ENCODE results near the gene PLXNA1.

PLXNA1 gene

GRCh38 chr3:127022849-127023248 lies 39.9 kb downstream of the PLXNA1 start:
- ATAC-seq, result no peak
- no peak for TF ChIP-seq CREB5 (CRISPR knock-in tag; IDR thresholded peaks at IDR 0.05; ENCODE audit: low read depth)
- no peak for TF ChIP-seq CSDC2 (CRISPR knock-in tag; IDR thresholded peaks at IDR 0.05)
- no peak for TF ChIP-seq RARB (CRISPR knock-in tag; IDR thresholded peaks at IDR 0.05)
- no peak for TF ChIP-seq TCF4 (CRISPR knock-in tag; IDR thresholded peaks at IDR 0.05; ENCODE audit: borderline replicate concordance)
- no peak for TF ChIP-seq OSR1 (CRISPR knock-in tag; IDR thresholded peaks at IDR 0.05)

GRCh38 chr3:127025456-127025855 lies 42.5 kb downstream of the PLXNA1 start:
- no peak for ATAC-seq

GRCh38 chr3:127026036-127026435 lies 43.1 kb downstream of the PLXNA1 start:
- no peak for TF ChIP-seq SNAI2 (CRISPR knock-in tag; IDR thresholded peaks at IDR 0.05)
- TF ChIP-seq ISL1 (CRISPR knock-in tag; IDR thresholded peaks at IDR 0.05), result no peak
- no peak for TF ChIP-seq CSRNP3 (CRISPR knock-in tag; IDR thresholded peaks at IDR 0.05)
- no peak for TF ChIP-seq GLIS3 (CRISPR knock-in tag; IDR thresholded peaks at IDR 0.05)
- TF ChIP-seq TOX (CRISPR knock-in tag; IDR thresholded peaks at IDR 0.05; ENCODE audit: borderline replicate concordance), result no peak
- no peak for TF ChIP-seq RARB (CRISPR knock-in tag; IDR thresholded peaks at IDR 0.05)
- no peak for TF ChIP-seq CSDC2 (CRISPR knock-in tag; IDR thresholded peaks at IDR 0.05)
- TF ChIP-seq TSHZ2 (CRISPR knock-in tag; IDR thresholded peaks at IDR 0.05), result no peak
- no peak for TF ChIP-seq TCF4 (CRISPR knock-in tag; IDR thresholded peaks at IDR 0.05; ENCODE audit: borderline replicate concordance)
- TF ChIP-seq ZC3H10 (CRISPR knock-in tag; IDR thresholded peaks at IDR 0.05), result no peak
- TF ChIP-seq ZFP30 (CRISPR knock-in tag; IDR thresholded peaks at IDR 0.05), result no peak
- TF ChIP-seq OSR1 (CRISPR knock-in tag; IDR thresholded peaks at IDR 0.05), result no peak
- TF ChIP-seq ZNF70 (CRISPR knock-in tag; IDR thresholded peaks at IDR 0.05), result no peak
- no peak for ATAC-seq

More at GRCh38 chr3:127025456-127025855, 42.5 kb downstream of the PLXNA1 start:
- TF ChIP-seq BACH2 (CRISPR knock-in tag; IDR thresholded peaks at IDR 0.05; ENCODE audit: borderline replicate concordance) (no peak), TOX (CRISPR knock-in tag; IDR thresholded peaks at IDR 0.05; ENCODE audit: borderline replicate concordance) (no peak), ISL1 (CRISPR knock-in tag; IDR thresholded peaks at IDR 0.05) (no peak), ZFP3 (CRISPR knock-in tag; IDR thresholded peaks at IDR 0.05) (no peak), ARNTL (CRISPR knock-in tag; IDR thresholded peaks at IDR 0.05; ENCODE audit: borderline replicate concordance, low read depth) (no peak)

GRCh38 chr3:127026661-127027060 lies 43.7 kb downstream of the PLXNA1 start:
- no peak for ATAC-seq
- TF ChIP-seq PPARA (CRISPR knock-in tag; IDR thresholded peaks at IDR 0.05; ENCODE audit: borderline replicate concordance), result no peak
- TF ChIP-seq PATZ1 (CRISPR knock-in tag; IDR thresholded peaks at IDR 0.05; ENCODE audit: borderline replicate concordance), result no peak
- TF ChIP-seq ISL1 (CRISPR knock-in tag; IDR thresholded peaks at IDR 0.05), result no peak
- TF ChIP-seq TOX (CRISPR knock-in tag; IDR thresholded peaks at IDR 0.05; ENCODE audit: borderline replicate concordance), result no peak
- no peak for TF ChIP-seq BACH2 (CRISPR knock-in tag; IDR thresholded peaks at IDR 0.05; ENCODE audit: borderline replicate concordance)
- no peak for TF ChIP-seq RARB (CRISPR knock-in tag; IDR thresholded peaks at IDR 0.05)
- no peak for TF ChIP-seq ZNF70 (CRISPR knock-in tag; IDR thresholded peaks at IDR 0.05)
- TF ChIP-seq ZNF8 (CRISPR knock-in tag; IDR thresholded peaks at IDR 0.05), result no peak
- no peak for TF ChIP-seq TCF4 (CRISPR knock-in tag; IDR thresholded peaks at IDR 0.05; ENCODE audit: borderline replicate concordance)
- no peak for TF ChIP-seq CSRNP3 (CRISPR knock-in tag; IDR thresholded peaks at IDR 0.05)
- TF ChIP-seq ARNTL (CRISPR knock-in tag; IDR thresholded peaks at IDR 0.05; ENCODE audit: borderline replicate concordance, low read depth), result no peak
- TF ChIP-seq GLIS3 (CRISPR knock-in tag; IDR thresholded peaks at IDR 0.05), result no peak
- no peak for TF ChIP-seq ESRRG (CRISPR knock-in tag; IDR thresholded peaks at IDR 0.05)
- TF ChIP-seq ZC3H10 (CRISPR knock-in tag; IDR thresholded peaks at IDR 0.05), result no peak
